DND-41 (cell line): ENCODE results near the gene SEM1.

Source experiments
- CTCF ChIP-seq: IDR thresholded peaks from 2 replicates; pipeline ENCODE4 v1.5.1; 2012; ENCODE audit warnings: borderline replicate concordance, low read length, moderate library complexity, mild to moderate bottlenecking; ENCODE audit not compliant: poor library complexity, severe bottlenecking; ENCODE audit errors: extremely low read depth
- EZH2 ChIP-seq: IDR thresholded peaks from 3 replicates; pipeline ENCODE4 v1.6.1; 2012; ENCODE audit warnings: borderline replicate concordance, low read depth, mild to moderate bottlenecking, moderate library complexity, low read length, inconsistent platforms; ENCODE audit not compliant: severe bottlenecking

- TF ChIP-seq CTCF (no peak), EZH2 (no peak)
Observed at GRCh38 chr7:96727534-96728088, 18.0 kb upstream of the SEM1 start.
